ENCODE results near the gene GMNN.
"Not testable (repeated sequence)": the region's sequence is repeated elsewhere in the genome, so short reads cannot be mapped to it uniquely, and the experiment has no call there.

Gene GMNN

GRCh38 chr6:24774696-24775519, at the start of gene GMNN:
GMNN (plus strand) TSS chr6:24774937; CDS start chr6:24777247, 2,310 bp downstream.
- peak; percentile 97 for DNase-seq

GRCh38 chr6:24730653-24731052, 44.1 kb upstream of the GMNN start:
- not testable (repeated sequence) for DNase-seq

GRCh38 chr6:24731456-24732134, 43.1 kb upstream of the GMNN start:
- not testable (repeated sequence) for DNase-seq

- no peak for DNase-seq
These were observed 40.6 kb upstream of the GMNN start for GRCh38 chr6:24734166-24734565.

GRCh38 chr6:24734710-24735109, 40.0 kb upstream of the GMNN start:
- not testable (repeated sequence) for DNase-seq

GRCh38 chr6:24738741-24739140, 36.0 kb upstream of the GMNN start:
- no peak for DNase-seq

GRCh38 chr6:24740861-24741260, 33.9 kb upstream of the GMNN start:
- DNase-seq, result no peak

- no peak for DNase-seq
These were observed 32.5 kb upstream of the GMNN start for GRCh38 chr6:24742216-24742738.

GRCh38 chr6:24743265-24743943, 31.3 kb upstream of the GMNN start:
- DNase-seq, result no peak

- DNase-seq, result no peak
These were observed 30.8 kb upstream of the GMNN start for GRCh38 chr6:24743944-24744335.

- no peak for DNase-seq
These were observed 29.8 kb upstream of the GMNN start for GRCh38 chr6:24744911-24745310.

GRCh38 chr6:24749297-24749696, 25.4 kb upstream of the GMNN start:
- no peak for DNase-seq

GRCh38 chr6:24750878-24751277, 23.9 kb upstream of the GMNN start:
- not testable (repeated sequence) for DNase-seq

- no peak for DNase-seq
These were observed 22.2 kb upstream of the GMNN start for GRCh38 chr6:24752503-24752902.

GRCh38 chr6:24752917-24753492, 21.7 kb upstream of the GMNN start:
- DNase-seq, result no peak

GRCh38 chr6:24753545-24753944, 21.2 kb upstream of the GMNN start:
- DNase-seq, result no peak

GRCh38 chr6:24754378-24754777, 20.4 kb upstream of the GMNN start:
- DNase-seq, result not testable (repeated sequence)

- no peak for DNase-seq
These were observed 19.5 kb upstream of the GMNN start for GRCh38 chr6:24755279-24755678.

GRCh38 chr6:24757611-24758010, 17.1 kb upstream of the GMNN start:
- no peak for DNase-seq

GRCh38 chr6:24759718-24760117, 15.0 kb upstream of the GMNN start:
- no peak for DNase-seq

- DNase-seq, result no peak
These were observed 14.5 kb upstream of the GMNN start for GRCh38 chr6:24760210-24760609.

- DNase-seq, result no peak
These were observed 13.4 kb upstream of the GMNN start for GRCh38 chr6:24761193-24761835.

GRCh38 chr6:24761851-24762250, 12.9 kb upstream of the GMNN start:
- DNase-seq, result no peak
